GM18499 (cell line): ENCODE results near the gene NDUFAF2.
"Not testable (repeated sequence)": the region's sequence is repeated elsewhere in the genome, so short reads cannot be mapped to it uniquely, and the experiment has no call there.

ENCODE experiments used
- ATAC-seq: cut with Tn5 transposase; IDR thresholded peaks from one replicate; pipeline ENCODE4 v1.9.1; 2021; ENCODE audit warnings: moderate number of reproducible peaks; ENCODE audit not compliant: insufficient read depth, unreplicated experiment

The NDUFAF2 gene

GRCh38 chr5:61031301-61031700, 86.3 kb downstream of the NDUFAF2 start:
- ATAC-seq = not testable (repeated sequence)

GRCh38 chr5:61044545-61044944, 99.5 kb downstream of the NDUFAF2 start:
- no peak for ATAC-seq

GRCh38 chr5:61047346-61047745, 102.3 kb downstream of the NDUFAF2 start:
- ATAC-seq = no peak

- ATAC-seq = no peak
Measured at GRCh38 chr5:61048534-61048933, 103.5 kb downstream of the NDUFAF2 start.

- ATAC-seq = no peak
Measured at GRCh38 chr5:61050292-61050691, 105.3 kb downstream of the NDUFAF2 start.

- ATAC-seq = no peak
Measured at GRCh38 chr5:61051267-61051666, 106.3 kb downstream of the NDUFAF2 start.

- ATAC-seq = no peak
Measured at GRCh38 chr5:61052882-61053281, 107.9 kb downstream of the NDUFAF2 start.

- no peak for ATAC-seq
Measured at GRCh38 chr5:61053937-61054336, 108.9 kb downstream of the NDUFAF2 start.

GRCh38 chr5:61055434-61056006, 110.5 kb downstream of the NDUFAF2 start:
- ATAC-seq = no peak

GRCh38 chr5:61059499-61059898, 114.5 kb downstream of the NDUFAF2 start:
- ATAC-seq = no peak

GRCh38 chr5:61069150-61069549, 124.1 kb downstream of the NDUFAF2 start:
- ATAC-seq = no peak

- no peak for ATAC-seq
Measured at GRCh38 chr5:61071526-61071925, 126.5 kb downstream of the NDUFAF2 start.

GRCh38 chr5:61076626-61077025, 131.6 kb downstream of the NDUFAF2 start:
- ATAC-seq = no peak

GRCh38 chr5:61081741-61082140, 136.7 kb downstream of the NDUFAF2 start:
- ATAC-seq = no peak

GRCh38 chr5:61082516-61083280, 137.7 kb downstream of the NDUFAF2 start:
- no peak for ATAC-seq

- no peak for ATAC-seq
Measured at GRCh38 chr5:61084658-61085057, 139.7 kb downstream of the NDUFAF2 start.

GRCh38 chr5:61085885-61086284, 140.9 kb downstream of the NDUFAF2 start:
- ATAC-seq = no peak

GRCh38 chr5:61087921-61088320, 142.9 kb downstream of the NDUFAF2 start:
- ATAC-seq = no peak

- ATAC-seq = no peak
Measured at GRCh38 chr5:61089351-61089750, 144.3 kb downstream of the NDUFAF2 start.

- ATAC-seq = not testable (repeated sequence)
Measured at GRCh38 chr5:61093046-61093771, 148.2 kb downstream of the NDUFAF2 start.

- no peak for ATAC-seq
Measured at GRCh38 chr5:61097465-61097864, 152.5 kb downstream of the NDUFAF2 start.
